Panc1 (cell line): ENCODE data around the gene NUAK2.

ENCODE experiments used
- POLR2AphosphoS5 ChIP-seq: IDR thresholded peaks from 2 replicates; pipeline ENCODE4 v1.6.1; 2012; ENCODE audit warnings: mild to moderate bottlenecking, low read depth, low read length, moderate library complexity
- SIN3A ChIP-seq: IDR thresholded peaks from 2 replicates; pipeline ENCODE4 v1.6.1; 2012; ENCODE audit warnings: low read depth, mild to moderate bottlenecking, low read length, moderate library complexity, borderline replicate concordance; ENCODE audit not compliant: insufficient read depth
- TCF7L2 ChIP-seq: IDR thresholded peaks from 2 replicates; pipeline ENCODE4 v1.6.1; 2011; ENCODE audit warnings: mild to moderate bottlenecking, low read depth, low read length, inconsistent platforms
- TF ChIP-seq, protein P1 (sequence below): fragments of 450-650 bp; IDR thresholded peaks from 2 replicates; pipeline ENCODE4 v1.5.1; 2017; ENCODE audit warnings: mild to moderate bottlenecking
- TF ChIP-seq, protein P2 (sequence below), 2 experiments: IDR thresholded peaks; 2 replicates each; pipeline ENCODE4 v1.6.1; 2011 to 2012; ENCODE audit warnings: low read depth in 2 of 2, control low read depth in 1 of 2, low read length in 1 of 2, mild to moderate bottlenecking in 1 of 2, moderate library complexity in 1 of 2; ENCODE audit not compliant: insufficient read depth in 1 of 2

DNA sequence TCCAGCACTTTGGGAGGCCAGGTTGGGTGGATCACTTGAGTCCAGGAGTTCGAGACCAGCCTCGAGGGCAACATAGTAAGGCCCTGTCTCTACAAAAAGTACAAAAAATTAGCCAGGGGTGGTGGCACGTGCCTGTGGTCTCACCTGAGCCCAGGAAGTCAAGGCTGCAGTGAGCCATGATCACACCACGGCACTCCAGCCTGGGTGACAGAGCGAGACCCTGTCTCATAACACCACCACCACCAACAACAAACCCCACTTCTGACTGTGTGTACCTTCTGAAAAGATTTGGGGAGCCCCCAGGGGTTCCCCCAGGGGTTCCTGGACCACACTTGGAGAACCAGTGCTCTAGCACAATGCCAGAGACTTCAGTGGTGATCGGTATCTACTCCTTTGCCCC lies 29.9 kb downstream of the NUAK2 start:
- TF ChIP-seq, protein P1, sequence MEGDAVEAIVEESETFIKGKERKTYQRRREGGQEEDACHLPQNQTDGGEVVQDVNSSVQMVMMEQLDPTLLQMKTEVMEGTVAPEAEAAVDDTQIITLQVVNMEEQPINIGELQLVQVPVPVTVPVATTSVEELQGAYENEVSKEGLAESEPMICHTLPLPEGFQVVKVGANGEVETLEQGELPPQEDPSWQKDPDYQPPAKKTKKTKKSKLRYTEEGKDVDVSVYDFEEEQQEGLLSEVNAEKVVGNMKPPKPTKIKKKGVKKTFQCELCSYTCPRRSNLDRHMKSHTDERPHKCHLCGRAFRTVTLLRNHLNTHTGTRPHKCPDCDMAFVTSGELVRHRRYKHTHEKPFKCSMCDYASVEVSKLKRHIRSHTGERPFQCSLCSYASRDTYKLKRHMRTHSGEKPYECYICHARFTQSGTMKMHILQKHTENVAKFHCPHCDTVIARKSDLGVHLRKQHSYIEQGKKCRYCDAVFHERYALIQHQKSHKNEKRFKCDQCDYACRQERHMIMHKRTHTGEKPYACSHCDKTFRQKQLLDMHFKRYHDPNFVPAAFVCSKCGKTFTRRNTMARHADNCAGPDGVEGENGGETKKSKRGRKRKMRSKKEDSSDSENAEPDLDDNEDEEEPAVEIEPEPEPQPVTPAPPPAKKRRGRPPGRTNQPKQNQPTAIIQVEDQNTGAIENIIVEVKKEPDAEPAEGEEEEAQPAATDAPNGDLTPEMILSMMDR, result no peak
- TF ChIP-seq POLR2AphosphoS5, result no peak
- TF ChIP-seq, protein P2, sequence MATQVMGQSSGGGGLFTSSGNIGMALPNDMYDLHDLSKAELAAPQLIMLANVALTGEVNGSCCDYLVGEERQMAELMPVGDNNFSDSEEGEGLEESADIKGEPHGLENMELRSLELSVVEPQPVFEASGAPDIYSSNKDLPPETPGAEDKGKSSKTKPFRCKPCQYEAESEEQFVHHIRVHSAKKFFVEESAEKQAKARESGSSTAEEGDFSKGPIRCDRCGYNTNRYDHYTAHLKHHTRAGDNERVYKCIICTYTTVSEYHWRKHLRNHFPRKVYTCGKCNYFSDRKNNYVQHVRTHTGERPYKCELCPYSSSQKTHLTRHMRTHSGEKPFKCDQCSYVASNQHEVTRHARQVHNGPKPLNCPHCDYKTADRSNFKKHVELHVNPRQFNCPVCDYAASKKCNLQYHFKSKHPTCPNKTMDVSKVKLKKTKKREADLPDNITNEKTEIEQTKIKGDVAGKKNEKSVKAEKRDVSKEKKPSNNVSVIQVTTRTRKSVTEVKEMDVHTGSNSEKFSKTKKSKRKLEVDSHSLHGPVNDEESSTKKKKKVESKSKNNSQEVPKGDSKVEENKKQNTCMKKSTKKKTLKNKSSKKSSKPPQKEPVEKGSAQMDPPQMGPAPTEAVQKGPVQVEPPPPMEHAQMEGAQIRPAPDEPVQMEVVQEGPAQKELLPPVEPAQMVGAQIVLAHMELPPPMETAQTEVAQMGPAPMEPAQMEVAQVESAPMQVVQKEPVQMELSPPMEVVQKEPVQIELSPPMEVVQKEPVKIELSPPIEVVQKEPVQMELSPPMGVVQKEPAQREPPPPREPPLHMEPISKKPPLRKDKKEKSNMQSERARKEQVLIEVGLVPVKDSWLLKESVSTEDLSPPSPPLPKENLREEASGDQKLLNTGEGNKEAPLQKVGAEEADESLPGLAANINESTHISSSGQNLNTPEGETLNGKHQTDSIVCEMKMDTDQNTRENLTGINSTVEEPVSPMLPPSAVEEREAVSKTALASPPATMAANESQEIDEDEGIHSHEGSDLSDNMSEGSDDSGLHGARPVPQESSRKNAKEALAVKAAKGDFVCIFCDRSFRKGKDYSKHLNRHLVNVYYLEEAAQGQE (IDR thresholded peaks at IDR 0.05; ENCODE audit: insufficient read depth in 1 of 2, low read depth in 2 of 2, low read length in 1 of 2), result no peak
- TF ChIP-seq SIN3A, result no peak
- TF ChIP-seq TCF7L2, result no peak
